ENCODE measurements around the gene POLD3. TPM values are rescaled to one million over a fixed set of nuclear protein-coding genes. Genes with fewer than 3 reads are reported as not detected.
"Not testable (repeated sequence)": the region's sequence is repeated elsewhere in the genome, so short reads cannot be mapped to it uniquely, and the experiment has no call there.

The POLD3 gene
- polyA plus RNA-seq, 10 donors: 11.1 to 20.8 (median 14.4) TPM

- no peak for DNase-seq
Measured at GRCh38 chr11:74579577-74580270, 12.7 kb upstream of the POLD3 start.

DNA sequence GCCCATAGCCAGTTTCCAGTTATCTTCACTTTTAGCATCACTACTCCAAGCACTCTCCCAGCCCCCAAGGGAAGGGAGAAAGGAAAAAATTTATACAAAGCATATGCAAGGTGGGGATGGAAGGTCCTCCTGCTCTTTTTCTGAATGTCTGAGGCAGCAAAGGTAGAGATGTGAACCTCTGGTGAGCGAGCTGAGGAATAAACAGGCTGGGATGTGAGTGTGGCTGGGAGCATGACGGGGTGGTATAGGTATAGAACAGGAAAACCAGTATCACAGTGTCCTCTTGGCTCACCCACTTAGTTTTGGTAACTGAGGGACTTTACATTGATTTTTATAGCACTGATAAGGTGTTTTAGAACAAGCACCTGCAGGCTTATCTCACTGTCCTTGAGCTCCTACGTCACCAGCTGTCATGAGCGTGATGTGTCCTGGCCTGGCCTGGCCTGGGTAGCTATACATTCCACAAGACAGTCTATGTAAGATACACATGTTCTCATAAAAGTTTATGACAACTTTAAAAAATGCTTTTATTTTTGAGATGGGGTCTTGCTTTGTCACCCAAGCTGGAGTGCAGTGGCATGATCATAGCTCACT lies 10.3 kb upstream of the POLD3 start:
- DNase-seq: no peak

DNA sequence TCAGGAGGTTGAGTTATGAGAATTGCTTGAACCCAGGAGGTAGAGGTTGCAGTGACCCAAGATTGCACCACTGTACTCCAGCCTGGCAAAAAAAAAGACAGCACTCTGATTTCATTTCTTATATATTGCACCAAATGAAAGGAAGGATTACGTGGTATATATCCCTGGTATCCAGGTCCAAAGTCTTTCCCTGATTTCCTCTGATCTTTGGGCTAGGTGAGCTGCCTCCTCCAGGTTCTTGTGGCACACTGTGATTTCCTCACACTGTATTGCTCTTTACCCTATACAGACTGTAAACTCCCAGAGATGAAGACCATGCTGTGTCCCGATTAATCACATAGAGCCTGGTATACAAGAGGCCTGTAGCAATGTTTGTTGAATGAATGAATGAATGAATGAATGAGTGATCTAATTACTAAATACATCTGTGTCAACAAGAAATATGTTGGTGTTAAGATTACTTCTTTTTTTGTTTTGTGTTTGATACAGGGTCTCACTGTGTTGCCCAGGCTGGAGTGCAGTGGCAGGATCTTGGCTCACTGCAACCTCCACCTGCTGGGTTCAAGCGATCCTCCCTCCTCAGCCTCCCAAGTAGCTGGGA lies 9.3 kb upstream of the POLD3 start:
- DNase-seq: no peak

GRCh38 chr11:74590492-74590891 lies 1.9 kb upstream of the POLD3 start:
- not testable (repeated sequence) for DNase-seq

- no peak for DNase-seq
Measured at GRCh38 chr11:74592063-74592440, 330 bp upstream of the POLD3 start.

- no peak for DNase-seq
Measured at GRCh38 chr11:74593463-74593862, 1.1 kb downstream of the POLD3 start.

DNA sequence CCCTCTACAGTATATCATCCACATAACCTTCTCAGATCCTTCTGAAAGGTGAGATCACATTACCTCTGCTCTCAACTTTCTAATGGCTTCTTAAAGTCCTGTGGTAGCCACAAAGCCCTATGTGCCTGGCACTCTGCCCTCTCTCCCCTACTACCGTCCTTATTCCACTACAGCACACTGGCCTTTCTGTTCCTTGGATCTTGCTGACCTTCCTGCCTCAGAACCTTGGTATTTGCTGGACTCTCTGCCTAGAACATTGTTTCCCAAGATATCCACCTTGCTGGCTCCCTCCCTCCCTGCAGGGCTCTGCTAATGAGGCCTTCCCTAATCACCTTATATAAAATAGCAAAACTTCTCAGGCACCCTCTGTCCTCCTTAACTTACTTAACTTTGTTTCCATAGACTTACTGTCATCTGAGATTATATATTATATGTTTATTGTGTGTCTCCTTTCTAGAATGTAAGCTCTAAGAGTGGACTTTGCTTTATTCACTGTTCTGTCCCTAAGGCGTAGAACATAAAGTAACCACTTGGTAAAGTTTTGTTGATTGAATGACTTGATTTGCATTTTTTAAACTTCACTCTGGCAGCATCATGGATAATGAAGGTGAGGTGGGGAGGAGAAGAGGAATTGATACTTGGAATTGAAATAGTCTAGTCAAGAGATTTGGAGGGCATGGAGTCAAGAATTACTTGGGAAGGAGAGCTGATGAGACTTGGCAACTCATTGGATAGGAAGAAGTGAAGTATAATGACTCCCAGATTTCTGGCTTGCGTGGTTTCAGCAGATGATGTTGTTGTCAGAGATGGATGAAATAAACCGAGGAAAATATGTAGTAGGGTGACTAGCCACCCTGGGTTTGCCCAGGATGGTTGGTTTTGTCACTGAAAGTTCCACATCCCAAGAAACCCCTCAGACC lies 10.5 kb downstream of the POLD3 start:
- peak in 2 of 3 donors; percentile 62 to 72 for DNase-seq

DNA sequence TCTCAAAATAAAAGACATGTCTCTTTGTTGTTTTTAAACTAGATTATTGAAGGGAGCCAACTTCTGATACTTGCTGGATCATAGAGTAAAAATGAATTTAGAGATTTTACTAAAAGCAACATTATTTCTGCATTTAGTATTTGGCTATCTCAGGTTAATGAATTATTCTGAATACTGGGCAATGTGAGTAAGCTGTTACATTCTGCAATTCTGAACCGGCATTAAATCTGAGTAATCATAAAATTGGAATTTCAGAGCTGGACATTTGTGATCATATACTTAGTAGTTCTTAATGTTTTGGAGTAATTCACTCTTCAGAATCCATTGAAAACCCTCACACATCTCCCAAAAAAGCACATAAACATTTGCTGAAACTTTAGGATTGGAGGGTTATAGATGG lies 11.5 kb downstream of the POLD3 start:
- DNase-seq: no peak

- no peak for DNase-seq
Measured at GRCh38 chr11:74604311-74604710, 11.9 kb downstream of the POLD3 start.

DNA sequence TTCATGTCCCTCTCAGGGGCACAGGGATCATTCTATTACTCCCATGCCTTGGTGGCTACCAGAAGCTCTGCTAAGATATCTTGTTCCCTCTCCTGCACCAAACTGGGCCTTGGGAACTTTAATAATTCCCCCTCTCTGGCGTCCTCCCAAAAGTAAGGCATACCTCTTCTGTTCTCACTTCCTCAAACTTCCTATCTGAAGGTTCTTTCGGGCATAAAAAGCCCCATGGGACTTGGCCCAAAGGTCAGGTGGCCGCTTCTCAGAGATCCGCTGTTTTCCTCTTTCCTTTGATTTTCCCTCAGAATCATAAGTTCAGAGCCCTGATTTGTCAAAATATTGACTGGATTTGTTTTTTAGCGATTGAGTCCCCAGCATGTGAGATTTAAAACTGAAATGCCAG lies 13.0 kb downstream of the POLD3 start:
- DNase-seq: no peak

DNA sequence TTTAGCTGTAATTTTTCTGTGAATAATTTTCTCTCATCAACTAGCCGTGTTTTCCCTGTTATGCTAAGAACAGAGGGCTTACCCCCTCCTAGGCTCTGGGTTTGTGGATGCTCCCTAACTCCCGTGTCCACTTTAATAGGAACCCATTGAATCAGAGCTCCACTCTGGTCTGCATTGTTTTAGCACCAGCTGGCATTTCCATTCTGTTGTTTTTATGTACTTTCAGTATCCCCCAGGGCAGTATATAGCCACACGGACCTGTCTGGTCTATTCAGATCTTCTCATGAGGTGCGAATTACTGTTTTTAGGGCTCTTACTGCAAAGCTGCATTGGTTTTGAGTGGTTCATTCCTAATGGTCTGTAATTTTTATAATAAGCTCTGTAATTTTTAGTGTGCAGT lies 16.0 kb downstream of the POLD3 start:
- no peak for DNase-seq

GRCh38 chr11:74611369-74611861 lies 19.0 kb downstream of the POLD3 start:
- DNase-seq: peak in 2 of 3 donors; percentile 34 to 54

- DNase-seq: no peak
Measured at GRCh38 chr11:74612877-74613276, 20.5 kb downstream of the POLD3 start.

GRCh38 chr11:74615311-74615710 lies 22.9 kb downstream of the POLD3 start:
- DNase-seq: peak in 1 of 3 donors; percentile 11

DNA sequence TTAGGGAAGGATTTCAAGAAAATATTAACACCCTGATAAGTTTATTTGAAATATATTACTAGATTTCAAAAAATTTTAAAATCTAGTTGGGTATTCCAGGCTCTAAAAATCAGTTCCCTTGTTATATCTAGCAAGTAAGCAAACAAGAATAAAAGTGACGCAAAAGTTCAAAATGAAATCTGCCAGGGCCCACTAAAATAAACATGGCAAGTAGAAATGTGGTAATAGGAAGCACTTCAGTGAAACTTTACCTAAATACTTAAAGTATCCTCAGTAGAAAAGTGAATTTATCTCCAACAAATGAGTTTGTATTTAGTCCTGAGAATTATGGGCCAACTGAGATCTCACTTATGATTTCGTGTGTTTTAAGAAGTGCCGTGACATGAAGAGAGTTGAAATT lies 23.6 kb downstream of the POLD3 start:
- DNase-seq: no peak

- peak in 1 of 3 donors; percentile 14 for DNase-seq
Measured at GRCh38 chr11:74620531-74620930, 28.1 kb downstream of the POLD3 start.

GRCh38 chr11:74626130-74626529 lies 33.7 kb downstream of the POLD3 start:
- DNase-seq: no peak

DNA sequence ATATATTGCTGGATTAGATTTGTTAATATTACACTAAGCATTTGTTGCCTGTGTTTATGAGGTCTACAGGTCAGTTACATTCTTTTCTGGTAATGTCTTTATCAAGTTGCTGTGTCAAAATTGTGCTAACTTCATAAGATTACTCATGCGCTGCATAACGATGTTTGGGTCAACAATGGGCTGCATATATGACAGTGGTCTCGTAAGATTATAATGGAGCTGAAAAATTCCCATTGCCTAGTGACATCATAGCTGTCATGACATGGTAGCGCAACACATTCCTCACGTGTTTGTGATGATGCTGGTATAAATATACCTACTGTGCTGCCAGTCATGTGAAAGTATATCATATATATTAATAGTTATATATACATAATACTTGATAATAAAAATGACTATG lies 34.2 kb downstream of the POLD3 start:
- DNase-seq: no peak

DNA sequence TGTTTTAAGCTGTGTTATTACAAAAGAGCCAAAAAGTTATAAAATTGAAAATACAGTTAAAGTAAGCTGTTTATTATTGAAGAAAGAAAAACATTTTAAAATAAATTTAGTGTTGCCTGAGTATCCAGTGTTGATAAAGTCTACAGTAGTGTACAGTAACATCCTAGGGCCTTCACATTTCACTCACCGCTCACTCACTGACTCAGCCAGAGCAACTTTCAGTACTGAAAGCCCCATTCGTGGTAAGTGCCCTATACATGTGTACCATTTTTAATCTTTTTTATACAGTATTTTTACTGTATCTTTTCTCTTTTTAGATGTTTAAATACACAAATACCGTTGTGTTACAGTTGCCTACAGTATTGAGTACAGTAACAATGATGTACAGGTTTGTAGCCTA lies 35.0 kb downstream of the POLD3 start:
- DNase-seq: no peak

DNA sequence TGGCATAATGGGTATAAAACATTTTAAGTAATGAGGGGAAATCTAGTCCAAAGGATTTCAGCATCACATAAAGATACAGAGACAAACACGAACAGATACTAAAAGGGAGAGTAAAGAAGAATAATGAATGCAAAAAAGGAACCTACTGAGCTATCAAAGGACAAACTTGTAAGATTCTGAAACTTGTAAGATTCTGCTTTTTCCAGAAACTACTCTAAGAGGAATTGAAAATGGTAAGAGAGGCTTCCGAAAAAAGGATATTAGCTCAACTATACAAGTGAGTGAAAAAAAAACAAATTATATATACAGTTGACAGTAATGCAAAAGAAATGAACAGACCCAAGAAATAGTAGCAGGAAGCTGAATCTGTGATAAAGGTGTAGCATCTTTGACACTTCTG lies 37.7 kb downstream of the POLD3 start:
- DNase-seq: no peak

GRCh38 chr11:74633406-74634393 lies 41.3 kb downstream of the POLD3 start:
- no peak for DNase-seq
